Adrenal gland (tissue), 5 donors: Measurements from ENCODE around the gene LYSMD4.

Experiments used
- POLR2A ChIP-seq, 2 donors: fragments of 450-650 bp; IDR thresholded peaks; one replicate each; pipeline ENCODE4 v1.6.1; 2017; ENCODE audit warnings: antibody characterized with exemption in 2 of 2, mild to moderate bottlenecking in 2 of 2, moderate library complexity in 1 of 2
- TF ChIP-seq, protein P1 (sequence below), 6 experiments: fragments of 450-650 bp in 4 of 6; fragments of 200-600 bp in 2 of 6; sonication (generic) in 1 of 6; IDR thresholded peaks; 1 replicate in 5 of 6; 2 replicates in 1 of 6; pipeline versions ENCODE4 v1.5.1 to v1.8.0; 2016 to 2021; ENCODE audit warnings: antibody characterized with exemption in 6 of 6, mild to moderate bottlenecking in 2 of 6, moderate library complexity in 1 of 6
- donor health status: DM: no; HTN: no; CAD: no.

DNA sequence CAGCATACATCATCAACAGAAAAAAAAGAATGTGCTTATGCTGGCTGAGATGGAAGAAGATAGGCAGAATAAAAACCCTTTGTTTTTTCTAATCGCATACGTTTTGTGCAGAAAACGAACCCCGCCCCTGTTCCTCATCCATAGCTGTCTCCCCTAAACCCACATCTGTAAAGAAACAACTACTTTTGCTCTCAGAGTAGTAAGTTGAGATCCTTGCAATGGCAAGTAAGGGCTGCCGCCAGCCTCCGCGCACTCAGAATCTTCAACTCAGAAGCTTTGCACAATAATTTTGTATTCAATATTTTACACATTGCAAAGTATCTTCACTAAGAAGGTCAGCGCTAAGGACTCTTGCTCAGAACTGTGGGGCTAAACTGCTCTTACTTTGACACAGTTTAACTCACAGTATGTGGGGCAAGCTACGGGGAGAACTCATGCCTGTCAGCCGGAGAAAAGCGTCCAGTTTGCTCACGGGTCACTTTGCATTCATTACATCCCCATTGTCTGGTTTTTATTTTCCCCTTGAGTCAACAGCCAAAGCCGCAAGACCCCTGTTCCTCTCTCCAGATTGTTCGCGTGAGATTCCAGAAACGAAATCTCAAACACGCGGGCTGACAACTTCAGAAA lies 1.0 kb downstream of the LYSMD4 start:
- TF ChIP-seq, protein P1, sequence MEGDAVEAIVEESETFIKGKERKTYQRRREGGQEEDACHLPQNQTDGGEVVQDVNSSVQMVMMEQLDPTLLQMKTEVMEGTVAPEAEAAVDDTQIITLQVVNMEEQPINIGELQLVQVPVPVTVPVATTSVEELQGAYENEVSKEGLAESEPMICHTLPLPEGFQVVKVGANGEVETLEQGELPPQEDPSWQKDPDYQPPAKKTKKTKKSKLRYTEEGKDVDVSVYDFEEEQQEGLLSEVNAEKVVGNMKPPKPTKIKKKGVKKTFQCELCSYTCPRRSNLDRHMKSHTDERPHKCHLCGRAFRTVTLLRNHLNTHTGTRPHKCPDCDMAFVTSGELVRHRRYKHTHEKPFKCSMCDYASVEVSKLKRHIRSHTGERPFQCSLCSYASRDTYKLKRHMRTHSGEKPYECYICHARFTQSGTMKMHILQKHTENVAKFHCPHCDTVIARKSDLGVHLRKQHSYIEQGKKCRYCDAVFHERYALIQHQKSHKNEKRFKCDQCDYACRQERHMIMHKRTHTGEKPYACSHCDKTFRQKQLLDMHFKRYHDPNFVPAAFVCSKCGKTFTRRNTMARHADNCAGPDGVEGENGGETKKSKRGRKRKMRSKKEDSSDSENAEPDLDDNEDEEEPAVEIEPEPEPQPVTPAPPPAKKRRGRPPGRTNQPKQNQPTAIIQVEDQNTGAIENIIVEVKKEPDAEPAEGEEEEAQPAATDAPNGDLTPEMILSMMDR (IDR thresholded peaks at IDR 0.05) = no peak
- no peak for TF ChIP-seq POLR2A (IDR thresholded peaks at IDR 0.05)
